GM19468 (cell line): Measurements from ENCODE around the gene RCCD1.

Source experiments
- ATAC-seq: cut with Tn5 transposase; IDR thresholded peaks from one replicate; pipeline ENCODE4 v1.9.1; 2021; ENCODE audit warnings: mild to moderate bottlenecking, moderate library complexity, moderate number of reproducible peaks; ENCODE audit not compliant: unreplicated experiment; ENCODE audit errors: extremely low read depth

Gene RCCD1

GRCh38 chr15:90960298-90961091 lies 5.8 kb downstream of the RCCD1 start:
- ATAC-seq: no peak

- no peak for ATAC-seq
These were observed 7.3 kb downstream of the RCCD1 start for GRCh38 chr15:90962021-90962420.

- no peak for ATAC-seq
These were observed 11.6 kb downstream of the RCCD1 start for GRCh38 chr15:90966262-90966661.

GRCh38 chr15:90967206-90967605 lies 12.5 kb downstream of the RCCD1 start:
- no peak for ATAC-seq

GRCh38 chr15:90968434-90968833 lies 13.8 kb downstream of the RCCD1 start:
- ATAC-seq: no peak

GRCh38 chr15:90970274-90970673 lies 15.6 kb downstream of the RCCD1 start:
- no peak for ATAC-seq

GRCh38 chr15:90972133-90972532 lies 17.4 kb downstream of the RCCD1 start:
- no peak for ATAC-seq

GRCh38 chr15:90974216-90974615 lies 19.5 kb downstream of the RCCD1 start:
- no peak for ATAC-seq

DNA sequence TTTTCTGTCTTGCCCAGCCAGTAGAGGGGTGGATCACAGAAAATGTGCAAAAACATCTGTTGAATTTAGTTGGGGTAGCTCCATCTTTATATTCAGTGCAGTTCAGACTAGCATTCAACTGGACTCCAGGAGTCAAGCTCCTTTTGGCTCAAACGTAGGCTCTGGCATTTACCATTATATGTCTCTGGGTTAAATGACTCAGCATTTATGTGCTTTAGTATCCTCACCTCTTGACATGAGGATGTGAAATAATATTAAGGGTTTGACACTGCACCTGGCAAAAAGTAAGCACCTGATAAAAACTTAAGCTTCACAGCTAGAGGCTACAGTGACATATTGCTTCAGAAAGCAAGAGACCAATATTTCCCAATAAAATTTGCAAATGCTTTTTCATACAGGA lies 24.9 kb downstream of the RCCD1 start:
- ATAC-seq: no peak

- peak; percentile 55 for ATAC-seq
These were observed 27.0 kb downstream of the RCCD1 start for GRCh38 chr15:90981681-90982080.

GRCh38 chr15:90982135-90982534 lies 27.5 kb downstream of the RCCD1 start:
- peak; percentile 36 for ATAC-seq

GRCh38 chr15:90986790-90987507 lies 32.3 kb downstream of the RCCD1 start:
- peak; percentile 32 for ATAC-seq

DNA sequence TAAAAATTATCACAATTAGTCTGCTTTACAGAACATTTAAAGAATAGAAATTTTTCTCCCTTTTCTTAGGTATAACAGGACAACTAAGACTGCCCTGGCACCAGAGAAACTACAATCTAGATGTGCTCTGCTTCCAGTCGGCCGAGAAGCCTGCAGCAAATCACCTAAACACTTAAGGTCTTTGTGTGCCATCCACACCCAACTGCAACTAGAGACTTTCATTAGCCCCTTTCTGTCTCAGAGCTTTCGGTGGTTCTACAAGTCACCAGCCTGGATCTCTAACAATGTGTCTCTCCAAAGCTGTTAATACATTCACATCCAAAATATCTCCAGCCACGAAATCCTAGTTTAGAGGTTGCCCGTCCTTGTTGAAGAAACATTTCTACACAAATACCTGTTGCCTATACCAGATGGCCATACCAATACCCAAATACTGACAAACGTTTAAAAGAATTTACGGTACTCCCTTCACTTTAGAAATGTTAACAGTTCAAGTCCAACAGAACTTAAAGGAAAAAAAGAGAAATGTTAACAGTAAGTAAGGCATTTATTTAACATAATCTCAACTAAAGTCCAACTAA lies 33.0 kb downstream of the RCCD1 start:
- ATAC-seq: no peak

GRCh38 chr15:90988296-90988695 lies 33.6 kb downstream of the RCCD1 start:
- no peak for ATAC-seq

- ATAC-seq: no peak
These were observed 34.5 kb downstream of the RCCD1 start for GRCh38 chr15:90989040-90989768.

GRCh38 chr15:90990446-90990845 lies 35.8 kb downstream of the RCCD1 start:
- ATAC-seq: no peak

DNA sequence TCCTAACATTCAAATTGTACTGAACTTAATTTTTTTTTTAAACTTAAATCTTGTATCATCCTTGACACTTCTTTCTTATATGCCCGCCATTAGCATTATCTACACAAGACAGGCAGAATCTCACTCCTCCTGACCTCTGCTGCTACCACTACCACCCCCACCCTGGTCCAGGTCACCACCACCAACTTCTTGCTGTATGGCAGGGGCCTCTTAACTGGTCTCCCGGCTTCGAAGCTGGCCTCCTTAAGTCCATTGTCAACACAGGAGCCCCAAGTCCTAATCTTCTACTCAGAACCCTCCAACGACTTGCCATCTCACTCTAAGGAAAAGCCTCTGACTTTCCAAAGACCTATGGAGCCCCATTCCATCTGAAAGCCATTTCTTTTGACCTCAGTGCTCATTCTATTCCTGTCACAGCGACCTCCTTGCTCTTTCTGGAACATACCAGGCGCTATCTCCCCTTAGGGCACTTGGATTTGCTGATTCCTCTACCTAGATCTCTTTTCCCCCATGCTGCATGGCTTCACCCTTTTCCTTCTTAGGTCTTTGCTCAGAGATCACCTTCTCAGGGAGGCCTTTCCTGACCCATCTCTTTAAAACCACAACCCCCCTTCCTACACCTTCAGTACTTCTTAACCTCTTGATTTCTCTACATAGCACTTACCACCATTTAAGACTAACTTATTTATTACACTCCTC lies 37.1 kb downstream of the RCCD1 start:
- ATAC-seq: no peak

DNA sequence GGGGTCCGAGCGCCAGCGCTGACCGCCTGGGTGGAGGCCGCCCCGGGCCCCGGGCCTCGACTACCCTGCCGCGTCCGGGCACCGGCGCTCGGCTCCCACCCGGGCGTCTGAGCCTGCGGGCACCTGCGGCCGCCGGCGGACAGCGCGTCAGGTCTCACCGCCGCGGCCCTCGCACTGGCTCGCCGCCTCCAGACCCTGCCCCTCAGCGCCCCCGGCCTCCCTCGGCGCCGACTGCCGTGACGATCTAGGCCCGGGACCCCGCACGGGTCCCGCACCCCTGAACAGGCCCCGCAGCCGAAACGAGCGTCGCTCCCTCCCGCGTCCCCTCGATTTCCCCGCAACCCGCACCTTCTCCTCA lies 39.4 kb downstream of the RCCD1 start:
- ATAC-seq: no peak

DNA sequence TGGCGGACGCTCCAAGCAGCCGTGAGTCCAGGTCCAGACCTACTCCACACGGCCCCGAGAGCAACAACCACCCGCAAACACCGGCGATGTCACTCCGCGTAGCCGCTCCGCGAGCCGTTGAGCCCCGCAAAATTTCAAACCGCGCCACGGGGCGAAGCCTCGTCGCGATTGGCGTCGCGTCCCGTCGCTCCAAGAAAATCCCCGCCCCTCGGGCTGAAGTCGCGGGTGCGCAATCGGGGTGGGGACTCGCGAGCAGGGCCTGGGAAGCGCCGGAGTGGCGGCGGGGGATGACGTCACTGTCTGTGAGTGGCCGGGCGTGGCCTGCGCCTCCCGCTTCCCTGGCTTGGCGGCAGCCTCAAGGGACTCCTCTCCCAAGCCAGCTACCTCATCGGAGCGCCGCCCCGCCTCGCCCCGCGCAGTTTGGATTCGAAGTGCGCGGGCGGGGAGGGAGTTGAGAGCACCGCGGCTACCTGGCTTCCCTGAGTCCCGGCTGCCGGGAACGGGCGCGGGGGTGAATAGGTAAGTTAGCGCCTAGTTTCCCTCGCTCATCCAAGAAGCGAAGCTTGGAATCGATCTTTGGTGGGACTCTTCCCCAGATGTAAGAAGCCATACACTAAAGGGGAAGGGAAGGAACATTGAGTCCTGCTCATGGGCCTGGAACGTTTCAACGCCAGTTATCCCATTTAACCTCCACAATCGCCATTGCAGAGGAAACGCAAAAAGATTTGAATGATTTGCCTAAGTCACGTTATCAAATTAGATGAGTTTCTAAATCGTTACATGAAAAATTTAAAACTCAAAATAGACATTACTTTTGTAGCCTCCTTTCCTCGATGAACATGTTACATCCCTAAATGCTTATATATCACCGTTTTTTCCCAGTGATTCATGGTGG lies 40.0 kb downstream of the RCCD1 start, which contains the start of gene PRC1:
Gene PRC1, minus strand, starts transcription at position 119 of the 895 bp plus-strand sequence. Its CDS starts 118 bp downstream, at position 1.
- ATAC-seq: peak; percentile 97
